Measurements from ENCODE around the gene MYO15A.

GRCh38 chr17:18224053-18224386, 115.5 kb downstream of the MYO15A start:
- TF ChIP-seq CTCF (IDR thresholded peaks at IDR 0.05) (no peak), POLR2AphosphoS5 (IDR thresholded peaks at IDR 0.05; ENCODE audit: insufficient read depth in 1 of 2, low read depth in 1 of 2) (no peak)
